Tibial nerve (tissue), 4 donors: ENCODE data around the gene SMCR8. TPM values are rescaled to one million over a fixed set of nuclear protein-coding genes. Genes with fewer than 3 reads are reported as not detected.
"Not testable (repeated sequence)": the region's sequence is repeated elsewhere in the genome, so short reads cannot be mapped to it uniquely, and the experiment has no call there.

Experiments
- DNase-seq, 2 donors: peaks; one replicate each; pipeline ENCODE4 v3.0.0-alpha.2; 2019; ENCODE audit warnings: low spot score in 2 of 2
- H3K27ac ChIP-seq, 4 donors: fragments of 200-600 bp; sonication (generic) in 3 of 4; one replicate each; pipeline ENCODE4 v1.5.1; 2017 to 2019; ENCODE audit warnings: mild to moderate bottlenecking in 1 of 4
- H3K27me3 ChIP-seq, 2 donors: fragments of 200-600 bp; sonication (generic) in 1 of 2; one replicate each; pipeline versions ENCODE4 v1.5.1 to v1.6.0; 2017 to 2019
- H3K36me3 ChIP-seq, 3 donors: fragments of 200-600 bp; sonication (generic); one replicate each; pipeline ENCODE4 v1.5.1; 2018 to 2019
- H3K4me1 ChIP-seq, 4 donors: fragments of 200-600 bp; sonication (generic) in 3 of 4; one replicate each; pipeline ENCODE4 v1.5.1; 2017 to 2019
- H3K4me3 ChIP-seq, 4 donors: fragments of 200-600 bp; sonication (generic) in 3 of 4; one replicate each; pipeline ENCODE4 v1.5.1; 2017 to 2019; ENCODE audit warnings: mild to moderate bottlenecking in 1 of 4, moderate library complexity in 1 of 4
- H3K9me3 ChIP-seq, 4 donors: fragments of 200-600 bp; sonication (generic) in 3 of 4; one replicate each; pipeline ENCODE4 v1.5.1; 2017 to 2019
- EP300 ChIP-seq, 2 donors: sonication (generic); formaldehyde crosslinking; IDR thresholded peaks; one replicate each; pipeline ENCODE4 v1.6.1; 2017; ENCODE audit warnings: antibody characterized with exemption in 2 of 2, mild to moderate bottlenecking in 1 of 2
- POLR2A ChIP-seq, 2 donors: fragments of 450-650 bp; IDR thresholded peaks; one replicate each; pipeline ENCODE4 v1.6.1; 2017; ENCODE audit warnings: antibody characterized with exemption in 2 of 2, mild to moderate bottlenecking in 2 of 2, moderate library complexity in 2 of 2
- WGBS, 2 donors: methylation state at CpG; one replicate each; pipeline ENCODE4 v1.1.5; 2018; 5-methylcytosine and 5-hydroxymethylcytosine counted together
- total RNA-seq, 4 donors: library from RNA; depleted of rRNA; stranded (reverse); fragments of >200 nt; gene quantifications; one replicate each; pipeline ENCODE4 v1.1.0, GENCODE V29; 2016
- TF ChIP-seq, protein P1 (sequence below), 5 experiments: fragments of 200-600 bp in 3 of 5; fragments of 450-650 bp in 2 of 5; sonication (generic) in 3 of 5; IDR thresholded peaks; one replicate each; pipeline ENCODE4 v1.5.1; 2016 to 2019; ENCODE audit warnings: antibody characterized with exemption in 5 of 5, mild to moderate bottlenecking in 3 of 5, moderate library complexity in 2 of 5

Gene SMCR8
- total RNA-seq, 4 donors from 2014 or later: 11.4 to 13.5 (median 12.7) TPM

DNA sequence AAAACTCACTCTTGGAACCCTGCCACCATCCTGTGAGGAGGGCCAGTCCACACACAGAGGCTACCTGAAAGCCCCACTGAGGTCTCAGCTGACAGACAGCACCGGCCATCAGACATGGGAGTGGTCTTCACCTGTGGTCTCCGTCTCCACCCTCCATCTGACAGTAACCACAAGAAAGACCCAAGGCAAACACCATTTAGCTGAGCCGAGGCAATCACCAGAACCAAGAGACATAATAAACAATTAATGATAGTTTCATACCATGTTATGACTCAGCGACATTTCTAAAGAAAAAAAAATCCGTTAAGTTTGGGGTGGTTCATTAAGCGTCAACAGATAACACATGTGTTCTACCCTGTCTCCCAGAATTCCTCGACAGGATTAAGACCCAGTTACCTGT is 56.4 kb downstream of the SMCR8 start:
- Histone ChIP-seq H3K27me3 (peaks cover 0 to 5% of the 10 kb centered on the region in 2 donors), H3K9me3 (peaks cover 0 to 9% (median 0%) of the 10 kb centered on the region in 4 donors), H3K36me3 (no peaks in the 10 kb centered on the region), H3K27ac (no peak overlapping the region), H3K4me3 (no peak overlapping the region), H3K4me1 (no peaks in the 10 kb centered on the region)
- WGBS, 2 donors: 77% methylated on average over 7 of the region's 7 CpGs
- DNase-seq: no peak
- TF ChIP-seq EP300 (IDR thresholded peaks at IDR 0.05) (no peak), POLR2A (IDR thresholded peaks at IDR 0.05) (no peak)
- TF ChIP-seq, protein P1, sequence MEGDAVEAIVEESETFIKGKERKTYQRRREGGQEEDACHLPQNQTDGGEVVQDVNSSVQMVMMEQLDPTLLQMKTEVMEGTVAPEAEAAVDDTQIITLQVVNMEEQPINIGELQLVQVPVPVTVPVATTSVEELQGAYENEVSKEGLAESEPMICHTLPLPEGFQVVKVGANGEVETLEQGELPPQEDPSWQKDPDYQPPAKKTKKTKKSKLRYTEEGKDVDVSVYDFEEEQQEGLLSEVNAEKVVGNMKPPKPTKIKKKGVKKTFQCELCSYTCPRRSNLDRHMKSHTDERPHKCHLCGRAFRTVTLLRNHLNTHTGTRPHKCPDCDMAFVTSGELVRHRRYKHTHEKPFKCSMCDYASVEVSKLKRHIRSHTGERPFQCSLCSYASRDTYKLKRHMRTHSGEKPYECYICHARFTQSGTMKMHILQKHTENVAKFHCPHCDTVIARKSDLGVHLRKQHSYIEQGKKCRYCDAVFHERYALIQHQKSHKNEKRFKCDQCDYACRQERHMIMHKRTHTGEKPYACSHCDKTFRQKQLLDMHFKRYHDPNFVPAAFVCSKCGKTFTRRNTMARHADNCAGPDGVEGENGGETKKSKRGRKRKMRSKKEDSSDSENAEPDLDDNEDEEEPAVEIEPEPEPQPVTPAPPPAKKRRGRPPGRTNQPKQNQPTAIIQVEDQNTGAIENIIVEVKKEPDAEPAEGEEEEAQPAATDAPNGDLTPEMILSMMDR (IDR thresholded peaks at IDR 0.05): no peak

DNA sequence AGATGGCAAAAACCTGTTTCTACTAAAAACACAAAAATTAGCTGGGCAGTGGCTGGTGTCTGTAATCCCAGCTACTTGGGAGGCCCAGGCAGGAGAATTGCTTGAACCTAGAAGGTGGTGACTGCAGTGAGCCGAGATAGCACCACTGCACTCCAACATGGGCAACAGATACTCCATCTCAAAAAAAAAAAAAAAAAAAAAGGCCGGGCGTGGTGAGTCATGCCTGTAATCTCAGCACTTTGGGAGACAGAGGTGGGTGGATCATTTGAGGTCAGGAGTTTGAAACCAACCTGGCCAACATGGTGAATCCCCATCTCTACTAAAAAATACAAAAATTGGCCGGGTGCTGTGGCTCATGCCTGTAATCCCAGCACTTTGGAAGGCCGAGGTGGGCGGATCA is 58.1 kb downstream of the SMCR8 start:
- DNase-seq, H3K36me3 ChIP-seq, H3K4me3 ChIP-seq, H3K4me1 ChIP-seq, H3K27ac ChIP-seq, H3K27me3 ChIP-seq, H3K9me3 ChIP-seq: not testable (repeated sequence)
- 83 to 90% methylated on average over 6 of the region's 6 CpGs for WGBS, 2 donors

- no peak overlapping the region for H3K4me3 ChIP-seq
- TF ChIP-seq EP300 (IDR thresholded peaks at IDR 0.05) (no peak), POLR2A (IDR thresholded peaks at IDR 0.05) (no peak)
- TF ChIP-seq, protein P1 (IDR thresholded peaks at IDR 0.05): no peak
- H3K27me3 ChIP-seq: peaks cover 0 to 3% of the 10 kb centered on the region in 2 donors
- WGBS, 2 donors: 88 to 90% methylated on average over 7 of the region's 7 CpGs
- H3K27ac ChIP-seq: no peak overlapping the region
- no peaks in the 10 kb centered on the region for H3K36me3 ChIP-seq
- DNase-seq: no peak
- H3K4me1 ChIP-seq: no peaks in the 10 kb centered on the region
- H3K9me3 ChIP-seq: peaks cover 0 to 9% (median 0%) of the 10 kb centered on the region in 4 donors
Observed at GRCh38 chr17:18374216-18374615, 59.1 kb downstream of the SMCR8 start.

Other genes with a start within 250 kb of the SMCR8 start
- 10 to 100 TPM; 29.5 to 55.1 (median 43.3) TPM for gene DRG2, start 227.3 kb upstream of the SMCR8 start, total RNA-seq
- gene MYO15A, start 206.5 kb upstream of the SMCR8 start, total RNA-seq: 1 to 10 TPM; 2.3 to 7.5 (median 2.9) TPM
- gene ALKBH5, start 131.5 kb upstream of the SMCR8 start, total RNA-seq: 100 to 1,000 TPM in 1 of 4 donors, 10 to 100 TPM in 3; 73.9 to 110 (median 93.6) TPM
- 10 to 100 TPM; 20.9 to 30.2 (median 27.9) TPM for gene LLGL1, start 89.7 kb upstream of the SMCR8 start, total RNA-seq
- gene FLII, start 56.6 kb upstream of the SMCR8 start, total RNA-seq: 100 to 1,000 TPM; 284 to 466 (median 335) TPM
- 10 to 100 TPM; 16.2 to 31.7 (median 20.4) TPM for gene MIEF2, start 54.6 kb upstream of the SMCR8 start, total RNA-seq
- 10 to 100 TPM; 47.9 to 92.4 (median 63.5) TPM for gene TOP3A, start 299 bp upstream of the SMCR8 start, total RNA-seq
- gene SHMT1, start 48.3 kb downstream of the SMCR8 start, total RNA-seq: 10 to 100 TPM; 48.0 to 69.5 (median 59.3) TPM
- not detected for gene EVPLL, start 62.5 kb downstream of the SMCR8 start, total RNA-seq
- gene LGALS9C, start 161.5 kb downstream of the SMCR8 start, total RNA-seq: not detected